Measurements from ENCODE around the gene PRM2. TPM values are rescaled to one million over a fixed set of nuclear protein-coding genes. Genes with fewer than 3 reads are reported as not detected.

PRM2 gene
- total RNA-seq, 1 donor from 2014 or later = not detected

DNA sequence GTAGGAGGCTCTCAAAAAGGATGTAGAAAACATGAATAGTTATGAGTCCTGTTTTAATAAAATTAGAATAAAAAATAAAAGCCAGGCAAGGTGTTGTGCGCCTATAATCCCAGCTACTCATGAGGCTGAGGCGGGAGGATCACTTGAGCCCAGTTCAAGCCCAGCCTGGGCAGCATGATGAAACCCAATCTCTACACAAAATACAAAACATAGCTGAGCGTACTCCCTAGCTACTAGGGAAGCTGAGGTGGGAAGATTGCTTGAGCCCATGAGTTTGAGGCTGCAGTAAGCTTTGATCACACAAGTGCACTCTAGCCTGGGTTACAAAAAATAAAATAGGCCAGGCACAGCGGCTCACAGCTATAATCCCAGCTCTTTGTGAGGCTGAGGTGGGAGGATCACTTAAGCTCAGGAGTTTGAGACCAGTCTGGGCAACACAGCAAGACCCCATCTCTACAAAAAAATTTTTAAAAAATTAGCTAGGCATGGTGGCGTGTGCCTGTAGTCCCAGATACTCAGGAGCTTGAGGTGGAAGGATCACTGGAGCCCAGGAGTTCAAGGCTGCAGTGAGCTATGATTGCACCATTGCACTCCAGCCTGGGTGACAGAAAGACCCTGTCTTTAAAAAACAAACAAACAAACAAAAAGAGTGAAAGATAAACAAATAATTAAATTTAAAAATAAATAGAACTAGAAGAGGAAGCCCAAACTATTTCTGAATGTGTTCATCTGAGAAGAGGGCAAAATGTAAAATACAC, 22.0 kb upstream of the PRM2 start:
- no peak overlapping the region for H3K4me3 ChIP-seq (ENCODE audit: low read depth, low read length)
- no peak for FAIRE-seq
- TF ChIP-seq, protein P1, sequence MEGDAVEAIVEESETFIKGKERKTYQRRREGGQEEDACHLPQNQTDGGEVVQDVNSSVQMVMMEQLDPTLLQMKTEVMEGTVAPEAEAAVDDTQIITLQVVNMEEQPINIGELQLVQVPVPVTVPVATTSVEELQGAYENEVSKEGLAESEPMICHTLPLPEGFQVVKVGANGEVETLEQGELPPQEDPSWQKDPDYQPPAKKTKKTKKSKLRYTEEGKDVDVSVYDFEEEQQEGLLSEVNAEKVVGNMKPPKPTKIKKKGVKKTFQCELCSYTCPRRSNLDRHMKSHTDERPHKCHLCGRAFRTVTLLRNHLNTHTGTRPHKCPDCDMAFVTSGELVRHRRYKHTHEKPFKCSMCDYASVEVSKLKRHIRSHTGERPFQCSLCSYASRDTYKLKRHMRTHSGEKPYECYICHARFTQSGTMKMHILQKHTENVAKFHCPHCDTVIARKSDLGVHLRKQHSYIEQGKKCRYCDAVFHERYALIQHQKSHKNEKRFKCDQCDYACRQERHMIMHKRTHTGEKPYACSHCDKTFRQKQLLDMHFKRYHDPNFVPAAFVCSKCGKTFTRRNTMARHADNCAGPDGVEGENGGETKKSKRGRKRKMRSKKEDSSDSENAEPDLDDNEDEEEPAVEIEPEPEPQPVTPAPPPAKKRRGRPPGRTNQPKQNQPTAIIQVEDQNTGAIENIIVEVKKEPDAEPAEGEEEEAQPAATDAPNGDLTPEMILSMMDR (IDR thresholded peaks at IDR 0.05; ENCODE audit: insufficient read depth, low read length, severe bottlenecking) = no peak
- H3K27me3 ChIP-seq (ENCODE audit: control insufficient read depth, insufficient read depth, low read length) = no peaks in the 10 kb centered on the region
- H3K36me3 ChIP-seq (ENCODE audit: control insufficient read depth, insufficient read depth, low read length) = no peaks in the 10 kb centered on the region
- DNase-seq (ENCODE audit: low read depth) = no peak

DNA sequence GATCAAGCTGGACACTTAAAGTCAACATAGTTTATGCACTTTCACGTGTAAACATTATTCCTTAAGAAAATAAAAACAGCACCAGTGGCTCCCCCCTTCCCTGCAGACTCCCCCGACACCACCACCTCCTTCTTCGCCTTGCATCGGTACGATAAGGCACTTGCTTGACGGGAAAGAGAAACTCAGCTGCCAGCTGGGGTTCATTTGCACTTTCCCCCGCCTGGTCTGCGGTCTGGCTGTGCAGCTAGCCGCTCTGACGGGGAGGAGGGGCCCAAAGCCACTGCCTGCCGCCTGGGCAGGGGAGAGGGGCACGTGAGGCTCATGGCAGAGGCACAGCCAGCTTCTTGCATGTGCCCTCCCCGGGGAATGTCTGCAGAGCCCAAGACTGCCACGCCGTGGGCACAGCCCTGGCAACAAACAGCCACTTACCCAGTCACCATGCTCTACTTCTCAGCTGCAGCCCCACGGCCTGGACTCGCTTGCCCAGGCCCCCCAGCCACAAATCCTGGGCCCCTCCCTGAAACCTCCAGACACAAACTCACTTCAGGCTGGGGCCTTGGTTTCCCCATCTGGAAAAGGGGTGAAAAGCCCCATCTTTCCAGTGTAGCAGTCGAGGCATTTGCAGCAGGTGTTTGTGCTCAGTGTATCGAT, 21.3 kb upstream of the PRM2 start:
- Histone ChIP-seq H3K27me3 (ENCODE audit: control insufficient read depth, insufficient read depth, low read length) (no peaks in the 10 kb centered on the region), H3K4me3 (ENCODE audit: low read depth, low read length) (peak overlapping the region; percentile 4), H3K36me3 (ENCODE audit: control insufficient read depth, insufficient read depth, low read length) (no peaks in the 10 kb centered on the region)
- TF ChIP-seq, protein P1 (IDR thresholded peaks at IDR 0.05; ENCODE audit: insufficient read depth, low read length, severe bottlenecking) = peak; percentile 21
- FAIRE-seq (no peak), DNase-seq (ENCODE audit: low read depth) (peak; percentile 9)

DNA sequence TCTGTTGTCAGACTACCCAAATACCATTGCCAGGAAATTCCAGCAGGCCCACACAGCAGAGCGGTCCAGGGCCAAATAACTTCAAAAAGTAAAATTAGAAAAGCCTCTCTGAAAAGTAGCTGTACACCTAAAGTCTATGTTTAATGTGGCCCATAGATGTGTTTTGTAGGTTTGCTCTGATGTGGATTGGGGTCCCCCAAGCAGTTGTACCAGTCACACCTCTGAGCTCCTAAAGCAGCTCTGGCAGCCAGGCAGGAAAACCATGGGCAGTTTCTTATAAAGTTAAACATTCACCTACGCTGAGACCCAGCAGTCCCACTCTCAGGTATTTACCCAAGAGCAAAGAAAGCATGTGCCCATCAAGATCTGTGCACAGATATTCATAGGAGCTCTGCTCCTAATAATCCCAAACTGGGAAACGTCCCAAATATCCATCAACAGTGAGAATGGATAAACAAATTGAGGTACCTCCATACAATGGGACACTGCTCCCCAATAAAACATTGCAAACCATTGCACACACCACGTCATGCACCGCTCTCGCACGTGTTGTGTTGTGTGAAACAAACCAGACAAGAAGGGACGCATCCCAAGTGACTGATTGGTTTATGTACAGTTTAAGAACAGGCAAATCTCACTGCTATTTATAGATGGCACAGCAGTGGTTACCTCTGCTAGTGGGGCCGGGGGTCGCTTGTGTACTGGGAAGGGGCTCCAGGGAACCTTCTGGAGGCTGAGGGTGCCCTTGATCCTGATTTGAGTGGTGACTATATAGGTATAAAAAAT, 20.6 kb upstream of the PRM2 start:
- TF ChIP-seq, protein P1 (IDR thresholded peaks at IDR 0.05; ENCODE audit: insufficient read depth, low read length, severe bottlenecking) = no peak
- DNase-seq (ENCODE audit: low read depth) (peak; percentile 53), FAIRE-seq (no peak)
- H3K36me3 ChIP-seq (ENCODE audit: control insufficient read depth, insufficient read depth, low read length) = no peaks in the 10 kb centered on the region
- no peaks in the 10 kb centered on the region for H3K27me3 ChIP-seq (ENCODE audit: control insufficient read depth, insufficient read depth, low read length)
- H3K4me3 ChIP-seq (ENCODE audit: low read depth, low read length) = no peak overlapping the region

DNA sequence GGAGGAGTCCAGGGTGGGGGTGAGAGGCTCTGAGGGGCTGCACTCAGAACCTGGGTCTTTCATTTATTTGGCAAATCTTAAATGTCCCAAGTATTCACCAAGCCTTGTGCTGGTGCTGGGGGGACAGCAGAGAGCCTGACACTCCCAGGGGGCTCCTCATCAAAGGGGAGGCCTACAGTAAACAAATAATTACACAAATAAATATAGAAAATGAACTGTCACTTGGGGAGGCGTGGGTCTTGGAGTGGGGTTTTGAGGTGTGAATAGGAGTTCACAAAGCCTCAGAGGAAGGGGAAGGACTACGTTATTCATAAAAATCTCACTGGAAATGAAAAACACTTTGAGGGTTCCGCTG, 20.0 kb upstream of the PRM2 start:
- no peaks in the 10 kb centered on the region for H3K36me3 ChIP-seq (ENCODE audit: control insufficient read depth, insufficient read depth, low read length)
- no peak for FAIRE-seq
- DNase-seq (ENCODE audit: low read depth) = no peak
- TF ChIP-seq, protein P1 (IDR thresholded peaks at IDR 0.05; ENCODE audit: insufficient read depth, low read length, severe bottlenecking) = no peak
- H3K4me3 ChIP-seq (ENCODE audit: low read depth, low read length) = no peak overlapping the region
- no peaks in the 10 kb centered on the region for H3K27me3 ChIP-seq (ENCODE audit: control insufficient read depth, insufficient read depth, low read length)

DNA sequence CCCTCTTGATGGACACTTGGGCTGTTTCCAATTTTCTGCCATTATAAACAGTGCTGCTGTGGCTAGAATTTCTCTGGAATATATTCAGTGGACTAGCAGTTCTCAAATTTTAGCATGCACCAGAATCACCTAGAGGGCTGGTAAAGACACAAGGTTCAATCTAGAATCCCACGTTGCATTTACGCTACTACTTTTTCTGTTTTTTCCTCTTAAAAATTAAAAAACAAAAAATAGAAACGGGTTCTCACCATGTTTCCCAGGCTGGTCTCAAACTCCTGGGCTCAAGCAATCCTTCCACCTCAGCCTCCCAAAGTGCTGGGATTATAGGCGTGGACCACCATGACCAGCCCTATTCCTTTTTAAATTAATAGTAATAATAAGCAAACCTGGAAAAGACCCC, 19.4 kb upstream of the PRM2 start:
- Histone ChIP-seq H3K27me3 (ENCODE audit: control insufficient read depth, insufficient read depth, low read length) (peaks cover 2% of the 10 kb centered on the region), H3K4me3 (ENCODE audit: low read depth, low read length) (no peak overlapping the region), H3K36me3 (ENCODE audit: control insufficient read depth, insufficient read depth, low read length) (no peaks in the 10 kb centered on the region)
- DNase-seq (ENCODE audit: low read depth) = no peak
- no peak for FAIRE-seq
- TF ChIP-seq, protein P1 (IDR thresholded peaks at IDR 0.05; ENCODE audit: insufficient read depth, low read length, severe bottlenecking) = no peak

Measured in bronchial epithelial cell (primary cell).